Left lung (tissue), 14 donors: Measurements from ENCODE around the gene EXOSC5. TPM values are rescaled to one million over a fixed set of nuclear protein-coding genes. Genes with fewer than 3 reads are reported as not detected.

Experiments
- ATAC-seq: fragments of 200-7000 bp; cut with Tn5 transposase; one replicate; pipeline ENCODE4 v1.9.1; 2020; ENCODE audit warnings: moderate library complexity
- DNase-seq, 4 donors: peaks; one replicate each; pipeline ENCODE4 v3.0.0-alpha.2; 2013 to 2020
- H3K27ac ChIP-seq, 2 donors: fragments of 200-600 bp; sonication (generic) in 1 of 2; one replicate each; pipeline versions ENCODE4 v1.5.0 to v1.8.0; 2020 to 2021
- H3K27me3 ChIP-seq, 2 donors: fragments of 200-600 bp; sonication (generic) in 1 of 2; one replicate each; pipeline versions ENCODE4 v1.5.0 to v1.8.0; 2020 to 2021
- H3K36me3 ChIP-seq, 2 donors: fragments of 200-600 bp; sonication (generic) in 1 of 2; one replicate each; pipeline versions ENCODE4 v1.5.0 to v1.8.0; 2020 to 2021
- H3K4me1 ChIP-seq, 2 donors: fragments of 200-600 bp; one replicate each; pipeline ENCODE4 v1.8.0; 2021
- H3K4me3 ChIP-seq, 2 donors: fragments of 200-600 bp; sonication (generic) in 1 of 2; one replicate each; pipeline versions ENCODE4 v1.5.0 to v1.8.0; 2020 to 2021; ENCODE audit warnings: mild to moderate bottlenecking in 1 of 2
- H3K9me3 ChIP-seq, 2 donors: fragments of 200-600 bp; sonication (generic) in 1 of 2; one replicate each; pipeline versions ENCODE4 v1.5.0 to v1.8.0; 2020 to 2021
- intact Hi-C, 2 donors: fragments of 100-400 bp; cut with DNase I; formaldehyde crosslinking; loops; one replicate each; pipeline versions ENCODE4 v1.11.2 to v1.14.2; 2022
- long read RNA-seq, 12 donors: library from polyadenylated mRNA in 2 of 12; unstranded in 2 of 12; transcript quantifications; one replicate each; pipeline ENCODE4 v2.0.0 and lab custom pipeline, GENCODE V29; 2019 to 2026
- polyA plus RNA-seq, 6 donors: library from polyadenylated mRNA; unstranded; fragments of 120-200 nt; gene quantifications; one replicate each; pipeline ENCODE4 v1.2.1, GENCODE V29; 2013; ENCODE audit not compliant: insufficient read length in 6 of 6
- total RNA-seq, 2 donors: library from RNA; stranded (reverse); fragmentation: NEBNext Ultra II Directional; extraction: Animal tissue kit (Norgen Biotek cat#: 25700); gene quantifications; one replicate each; pipeline ENCODE4 v1.2.1, GENCODE V29; 2021
- TF ChIP-seq, protein P1 (sequence below), 2 donors: fragments of 200-600 bp; sonication (generic) in 1 of 2; IDR thresholded peaks; one replicate each; pipeline versions ENCODE4 v1.5.0 to v1.8.0; 2021; ENCODE audit warnings: antibody characterized with exemption in 2 of 2
- donor health status: DM: no; HTN: yes; CAD: no.
- donor health status: DM: no; HTN: no; CAD: no.

EXOSC5 gene
- total RNA-seq (10 to 100 TPM; 10.3 to 17.4 TPM), polyA plus RNA-seq (10 to 100 TPM; 13.9 to 19.5 (median 15.2) TPM)
- long read RNA-seq, donor 1, transcript EXOSC5-201 (6 exons, 1,118 nt): major isoform, 15 of 16 reads
- long read RNA-seq, donor 1, partial matches to known transcripts: 0 of 16 reads
- long read RNA-seq, donor 1, other reads (novel, unspliced or antisense): 0 of 16 reads
- long read RNA-seq, donor 2, transcript EXOSC5-201 (6 exons, 1,118 nt): major isoform, 10 of 10 reads
- long read RNA-seq, donor 2, partial matches to known transcripts: 0 of 10 reads
- long read RNA-seq, donor 2, other reads (novel, unspliced or antisense): 0 of 10 reads
- long read RNA-seq, donor 3, transcript EXOSC5-201 (6 exons, 1,118 nt): major isoform, 10 of 10 reads
- long read RNA-seq, donor 3, partial matches to known transcripts: 0 of 10 reads
- long read RNA-seq, donor 3, other reads (novel, unspliced or antisense): 0 of 10 reads
- long read RNA-seq, donor 4, transcript EXOSC5-201 (6 exons, 1,118 nt): major isoform, 25 of 26 reads
- long read RNA-seq, donor 4, partial matches to known transcripts: 1 of 26 reads
- long read RNA-seq, donor 4, other reads (novel, unspliced or antisense): 0 of 26 reads
- long read RNA-seq, donor 5, transcript EXOSC5-201 (6 exons, 1,118 nt): major isoform, 10 of 10 reads
- long read RNA-seq, donor 5, partial matches to known transcripts: 0 of 10 reads
- long read RNA-seq, donor 5, other reads (novel, unspliced or antisense): 0 of 10 reads
- long read RNA-seq, donor 6, transcript EXOSC5-201 (6 exons, 1,118 nt): major isoform, 15 of 16 reads
- long read RNA-seq, donor 6, partial matches to known transcripts: 0 of 16 reads
- long read RNA-seq, donor 6, other reads (novel, unspliced or antisense): 0 of 16 reads
- long read RNA-seq, donor 7, transcript EXOSC5-201 (6 exons, 1,118 nt): major isoform, 10 of 10 reads
- long read RNA-seq, donor 7, partial matches to known transcripts: 0 of 10 reads
- long read RNA-seq, donor 7, other reads (novel, unspliced or antisense): 0 of 10 reads
- long read RNA-seq, donor 8, transcript EXOSC5-201 (6 exons, 1,118 nt): major isoform, 5 of 5 reads
- long read RNA-seq, donor 8, partial matches to known transcripts: 0 of 5 reads
- long read RNA-seq, donor 8, other reads (novel, unspliced or antisense): 0 of 5 reads
- long read RNA-seq, donor 9: 0 reads
- long read RNA-seq, donor 10, transcript EXOSC5-201 (6 exons, 1,118 nt): major isoform, 36 of 40 reads
- long read RNA-seq, donor 10, partial matches to known transcripts: 1 of 40 reads
- long read RNA-seq, donor 10, other reads (novel, unspliced or antisense): 1 of 40 reads
- long read RNA-seq, donor 11: 0 reads
- long read RNA-seq, donor 12, transcript EXOSC5-201 (6 exons, 1,118 nt): major isoform, 18 of 19 reads
- long read RNA-seq, donor 12, partial matches to known transcripts: 0 of 19 reads
- long read RNA-seq, donor 12, other reads (novel, unspliced or antisense): 0 of 19 reads

DNA sequence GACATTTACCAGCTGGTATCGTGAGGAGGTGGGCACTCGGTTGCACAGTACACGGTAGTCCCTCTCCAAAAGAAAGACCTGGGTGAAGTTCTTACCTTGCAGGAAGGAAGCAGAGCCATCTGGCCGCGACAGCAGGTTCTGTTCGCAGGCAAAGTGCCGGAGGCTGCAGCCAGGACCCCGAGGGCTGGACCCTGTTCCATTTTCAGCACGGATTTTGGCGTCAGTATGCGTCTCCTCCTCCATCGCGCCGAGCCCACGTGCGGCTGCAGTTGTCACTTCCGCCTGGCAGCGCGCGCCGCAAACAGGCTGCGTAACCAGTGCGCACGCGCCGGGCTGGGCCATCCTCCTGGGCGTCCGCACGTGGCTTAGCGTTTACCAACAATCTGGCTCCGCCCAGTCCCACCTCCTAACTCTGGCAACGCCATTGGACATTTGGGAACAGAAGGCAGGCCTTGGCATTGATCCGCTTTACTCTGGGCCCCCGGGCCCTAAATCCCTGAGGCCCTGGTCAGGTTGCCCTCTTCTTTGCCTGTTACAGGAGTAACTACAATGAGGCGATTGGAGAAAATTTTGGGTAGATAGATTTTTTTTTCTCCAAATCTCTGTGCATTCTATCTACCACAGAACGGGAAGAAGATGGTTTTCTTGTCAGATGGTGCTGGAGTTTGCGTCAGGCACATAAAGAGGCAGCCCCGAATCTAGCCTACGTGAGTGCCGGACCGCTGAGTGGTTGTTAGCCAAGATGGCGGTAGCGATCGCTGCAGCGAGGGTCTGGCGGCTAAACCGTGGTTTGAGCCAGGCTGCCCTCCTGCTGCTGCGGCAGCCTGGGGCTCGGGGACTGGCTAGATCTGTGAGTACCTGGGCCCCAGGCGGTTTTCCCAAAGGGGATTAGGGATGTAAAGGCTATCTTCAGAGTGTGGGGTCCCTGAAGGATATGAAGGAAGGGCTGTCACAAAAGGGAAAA is at the start of gene EXOSC5, which contains the start of gene BCKDHA:
EXOSC5 (minus strand) TSS at position 274 of the 964 bp plus-strand sequence; CDS start at position 243, 31 bp downstream.
BCKDHA (plus strand) TSS at position 733 of the 964 bp plus-strand sequence; CDS start at position 743, 10 bp downstream.
- Histone ChIP-seq H3K27ac (peak within 1 kb of the TSS; percentile 86 to 93), H3K9me3 (no peaks in the 10 kb centered on the region), H3K4me1 (peaks cover 13 to 63% of the 10 kb centered on the region in 2 donors), H3K27me3 (no peaks in the 10 kb centered on the region), H3K36me3 (peaks cover 0 to 5% of the 10 kb centered on the region in 2 donors), H3K4me3 (peak within 1 kb of the TSS; percentile 84 to 94)
- ATAC-seq: peak; percentile 98
- DNase-seq: peak; percentile 99 to 100 (median 100)
- intact Hi-C loops: no loop called here
- TF ChIP-seq, protein P1, sequence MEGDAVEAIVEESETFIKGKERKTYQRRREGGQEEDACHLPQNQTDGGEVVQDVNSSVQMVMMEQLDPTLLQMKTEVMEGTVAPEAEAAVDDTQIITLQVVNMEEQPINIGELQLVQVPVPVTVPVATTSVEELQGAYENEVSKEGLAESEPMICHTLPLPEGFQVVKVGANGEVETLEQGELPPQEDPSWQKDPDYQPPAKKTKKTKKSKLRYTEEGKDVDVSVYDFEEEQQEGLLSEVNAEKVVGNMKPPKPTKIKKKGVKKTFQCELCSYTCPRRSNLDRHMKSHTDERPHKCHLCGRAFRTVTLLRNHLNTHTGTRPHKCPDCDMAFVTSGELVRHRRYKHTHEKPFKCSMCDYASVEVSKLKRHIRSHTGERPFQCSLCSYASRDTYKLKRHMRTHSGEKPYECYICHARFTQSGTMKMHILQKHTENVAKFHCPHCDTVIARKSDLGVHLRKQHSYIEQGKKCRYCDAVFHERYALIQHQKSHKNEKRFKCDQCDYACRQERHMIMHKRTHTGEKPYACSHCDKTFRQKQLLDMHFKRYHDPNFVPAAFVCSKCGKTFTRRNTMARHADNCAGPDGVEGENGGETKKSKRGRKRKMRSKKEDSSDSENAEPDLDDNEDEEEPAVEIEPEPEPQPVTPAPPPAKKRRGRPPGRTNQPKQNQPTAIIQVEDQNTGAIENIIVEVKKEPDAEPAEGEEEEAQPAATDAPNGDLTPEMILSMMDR (IDR thresholded peaks at IDR 0.05): no peak

DNA sequence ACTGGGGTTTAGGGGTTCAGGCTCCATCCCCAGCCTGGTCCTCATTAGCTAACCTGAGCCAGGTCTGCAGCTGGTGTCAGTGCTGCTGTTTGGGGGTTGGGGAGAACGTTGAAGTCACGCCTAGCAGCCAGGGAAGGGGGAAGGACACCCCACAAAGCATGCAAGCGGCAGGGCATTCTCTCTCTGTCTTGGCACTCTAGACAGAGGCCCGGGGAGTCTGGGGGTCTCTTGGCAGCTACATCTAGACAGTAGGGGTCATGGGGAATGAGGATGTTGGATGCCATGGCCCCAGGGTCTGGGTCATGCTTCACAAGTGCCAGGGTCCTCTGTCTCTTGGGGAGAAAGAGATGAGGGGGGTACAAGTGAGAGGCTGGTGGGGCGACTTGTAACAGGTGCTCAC is 48.4 kb upstream of the EXOSC5 start:
- Histone ChIP-seq H3K9me3 (no peaks in the 10 kb centered on the region), H3K4me1 (peaks cover 3 to 14% of the 10 kb centered on the region in 2 donors), H3K27me3 (peaks cover 0 to 7% of the 10 kb centered on the region in 2 donors), H3K36me3 (no peaks in the 10 kb centered on the region), H3K4me3 (no peak overlapping the region), H3K27ac (no peak overlapping the region)
- intact Hi-C loops: loop anchor here in 1 of 2 donors (10.0 kb wide), 2 partner anchors 89 to 119 kb away; no protein-coding TSS in a partner anchor
- ATAC-seq: no peak
- no peak for DNase-seq
- TF ChIP-seq, protein P1 (IDR thresholded peaks at IDR 0.05): no peak

DNA sequence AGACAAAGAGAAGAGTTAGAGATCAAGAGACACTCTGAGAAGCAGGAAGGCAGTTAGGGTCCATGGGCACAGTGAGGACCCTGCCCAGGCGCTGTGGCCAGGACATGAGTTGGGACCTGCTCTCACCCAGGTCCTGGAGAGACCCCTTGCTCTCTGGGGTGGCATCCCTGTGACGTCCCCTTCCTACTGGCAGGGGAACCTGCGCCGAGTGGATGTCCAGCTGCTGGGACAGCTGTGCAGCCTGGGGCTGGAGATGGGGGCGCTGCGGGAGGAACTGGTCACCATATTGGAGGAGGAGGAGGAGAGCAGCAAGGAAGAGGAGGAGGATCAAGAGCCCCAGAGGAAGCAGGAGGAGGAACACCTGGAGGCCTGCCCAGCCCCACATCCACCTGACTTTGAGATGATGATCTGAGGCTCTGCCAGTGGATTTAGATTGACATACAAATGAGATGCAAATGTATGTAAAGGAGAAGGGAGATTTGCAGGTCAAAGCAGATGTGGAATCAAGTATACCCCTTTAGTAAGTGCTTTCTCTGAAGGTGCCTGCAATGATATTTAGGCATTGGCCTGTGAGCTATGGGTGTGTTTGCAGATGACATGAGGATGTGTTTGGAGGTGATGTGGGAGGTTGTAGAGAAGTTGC is 46.8 kb upstream of the EXOSC5 start:
- no peak for ATAC-seq

More for the DNA sequence above, 46.8 kb upstream of the EXOSC5 start:
- H3K4me1 ChIP-seq: peaks cover 6 to 23% of the 10 kb centered on the region in 2 donors
- no peak for DNase-seq
- intact Hi-C loops: loop anchor here in 1 of 2 donors (10.0 kb wide), 2 partner anchors 91 to 121 kb away; no protein-coding TSS in a partner anchor
- no peak overlapping the region for H3K4me3 ChIP-seq
- no peaks in the 10 kb centered on the region for H3K36me3 ChIP-seq
- H3K27ac ChIP-seq: no peak overlapping the region
- TF ChIP-seq, protein P1 (IDR thresholded peaks at IDR 0.05): no peak
- no peaks in the 10 kb centered on the region for H3K9me3 ChIP-seq
- H3K27me3 ChIP-seq: peaks cover 0 to 7% of the 10 kb centered on the region in 2 donors
